Activated CD4-positive, alpha-beta memory T cell treated with anti-CD3 and anti-CD28 coated beads for 36 hours (primary cell): ENCODE measurements around the gene FAM50A. TPM values are rescaled to one million over a fixed set of nuclear protein-coding genes. Genes with fewer than 3 reads are reported as not detected.

ENCODE experiments used
- CTCF ChIA-PET: fragments of 350-600 bp; sonication (Branson Sonifier 250); formaldehyde crosslinking; loops from one replicate; lab custom pipeline; 2021; ENCODE audit warnings: antibody characterized with exemption, inconsistent platforms; lab: Charles Lee
- POLR2A ChIA-PET: fragments of 350-600 bp; sonication (Branson Sonifier 250); formaldehyde crosslinking; loops from one replicate; lab custom pipeline; 2021; ENCODE audit warnings: antibody characterized with exemption; lab: Charles Lee
- DNase-seq: peaks from one replicate; pipeline ENCODE4 v3.0.0-alpha.2; 2020
- H3K27ac Mint-ChIP-seq: one replicate; pipeline ENCODE4 v1.8.0; 2021; ENCODE audit warnings: mixed read lengths
- H3K27me3 Mint-ChIP-seq: one replicate; pipeline ENCODE4 v1.8.0; 2021; ENCODE audit warnings: mixed read lengths
- H3K36me3 Mint-ChIP-seq: one replicate; pipeline ENCODE4 v1.8.0; 2021; ENCODE audit warnings: mixed read lengths
- H3K4me1 Mint-ChIP-seq: one replicate; pipeline ENCODE4 v1.8.0; 2021; ENCODE audit warnings: low read depth, mixed read lengths
- H3K4me3 Mint-ChIP-seq: one replicate; pipeline ENCODE4 v1.8.0; 2021; ENCODE audit warnings: mild to moderate bottlenecking, mixed read lengths
- H3K9me3 Mint-ChIP-seq: one replicate; pipeline ENCODE4 v1.8.0; 2021; ENCODE audit warnings: mixed read lengths
- intact Hi-C: fragments of 100-400 bp; cut with micrococcal nuclease; formaldehyde crosslinking; loops from one replicate; pipeline ENCODE4 v1.15.1; 2023
- total RNA-seq, 2 experiments: library from RNA; stranded (reverse); gene quantifications; one replicate each; pipeline ENCODE4 v1.2.3, GENCODE V29; 2021

The FAM50A gene
- total RNA-seq, 2 experiments from 2014 or later = 61.1 to 61.9 TPM

- POLR2A ChIA-PET = interaction anchor here (0.9 kb wide), 1 partner anchor 85 kb away, joined by 4 read pairs; no protein-coding TSS in a partner anchor
- Mint-ChIP-seq H3K27me3 (no peaks in the 10 kb centered on the region), H3K27ac (no peak overlapping the region), H3K9me3 (no peaks in the 10 kb centered on the region), H3K4me3 (no peak overlapping the region), H3K36me3 (peaks cover 5% of the 10 kb centered on the region), H3K4me1 (peaks cover 25% of the 10 kb centered on the region)
- intact Hi-C loops = no loop called here
- CTCF ChIA-PET = no interaction called here
- DNase-seq = no peak
Observed at GRCh38 chrX:154481911-154482601, 38.1 kb downstream of the FAM50A start.

- peaks cover 22% of the 10 kb centered on the region for H3K4me1 Mint-ChIP-seq
- CTCF ChIA-PET = no interaction called here
- intact Hi-C loops = no loop called here
- H3K36me3 Mint-ChIP-seq = peaks cover 7% of the 10 kb centered on the region
- H3K27me3 Mint-ChIP-seq = no peaks in the 10 kb centered on the region
- H3K27ac Mint-ChIP-seq = no peak overlapping the region
- no peaks in the 10 kb centered on the region for H3K9me3 Mint-ChIP-seq
- no peak overlapping the region for H3K4me3 Mint-ChIP-seq
- POLR2A ChIA-PET = no interaction called here
- no peak for DNase-seq
Observed at GRCh38 chrX:154482786-154483185, 38.8 kb downstream of the FAM50A start.

GRCh38 chrX:154483325-154483724 is 39.4 kb downstream of the FAM50A start:
- Mint-ChIP-seq H3K9me3 (no peaks in the 10 kb centered on the region), H3K27me3 (no peaks in the 10 kb centered on the region), H3K36me3 (peaks cover 11% of the 10 kb centered on the region), H3K4me1 (peaks cover 21% of the 10 kb centered on the region), H3K27ac (no peak overlapping the region), H3K4me3 (no peak overlapping the region)
- ChIA-PET POLR2A (no interaction called here), CTCF (no interaction called here)
- intact Hi-C loops = no loop called here
- no peak for DNase-seq

GRCh38 chrX:154484255-154485149 is 40.6 kb downstream of the FAM50A start:
- peak; percentile 25 for DNase-seq
- CTCF ChIA-PET = no interaction called here
- POLR2A ChIA-PET = interaction anchor here (0.7 to 2.0 kb wide), 2 partner anchors 39 to 267 kb away, joined by 3 to 5 read pairs; no protein-coding TSS in a partner anchor
- H3K4me1 Mint-ChIP-seq = peaks cover 27% of the 10 kb centered on the region
- peaks cover 12% of the 10 kb centered on the region for H3K36me3 Mint-ChIP-seq
- peak overlapping the region; percentile 13 for H3K27ac Mint-ChIP-seq
- H3K4me3 Mint-ChIP-seq = peak overlapping the region; percentile 68
- no peaks in the 10 kb centered on the region for H3K9me3 Mint-ChIP-seq
- H3K27me3 Mint-ChIP-seq = no peaks in the 10 kb centered on the region
- intact Hi-C loops = no loop called here

GRCh38 chrX:154485150-154486051 is 41.5 kb downstream of the FAM50A start:
- POLR2A ChIA-PET = interaction anchor here (0.7 to 2.0 kb wide), 4 partner anchors 10 to 266 kb away, joined by 3 to 5 read pairs (median 4); partner anchors contain the start of gene TAFAZZIN
- peak overlapping the region; percentile 33 for H3K27ac Mint-ChIP-seq

GRCh38 chrX:154486052-154486395 is 42.1 kb downstream of the FAM50A start:
- DNase-seq = peak; percentile 56
- Mint-ChIP-seq H3K4me3 (no peak overlapping the region), H3K4me1 (peaks cover 27% of the 10 kb centered on the region), H3K27me3 (no peaks in the 10 kb centered on the region), H3K27ac (no peak overlapping the region), H3K9me3 (no peaks in the 10 kb centered on the region), H3K36me3 (peaks cover 12% of the 10 kb centered on the region)
- intact Hi-C loops = no loop called here
- ChIA-PET POLR2A (interaction anchor here (1.0 to 2.0 kb wide), 4 partner anchors 8 to 74 kb away, joined by 3 to 5 read pairs (median 4); partner anchors contain the start of gene TAFAZZIN), CTCF (no interaction called here)

More at GRCh38 chrX:154485150-154486051, 41.5 kb downstream of the FAM50A start:
- H3K36me3 Mint-ChIP-seq = peaks cover 12% of the 10 kb centered on the region
- CTCF ChIA-PET = no interaction called here
- H3K9me3 Mint-ChIP-seq = no peaks in the 10 kb centered on the region
- peak overlapping the region; percentile 68 for H3K4me3 Mint-ChIP-seq
- intact Hi-C loops = no loop called here
- H3K4me1 Mint-ChIP-seq = peaks cover 27% of the 10 kb centered on the region
- H3K27me3 Mint-ChIP-seq = no peaks in the 10 kb centered on the region
- DNase-seq = no peak

- peaks cover 12% of the 10 kb centered on the region for H3K36me3 Mint-ChIP-seq
- no peaks in the 10 kb centered on the region for H3K27me3 Mint-ChIP-seq
- CTCF ChIA-PET = no interaction called here
- H3K4me1 Mint-ChIP-seq = peaks cover 29% of the 10 kb centered on the region
- intact Hi-C loops = no loop called here
- no peaks in the 10 kb centered on the region for H3K9me3 Mint-ChIP-seq
- DNase-seq = peak; percentile 62
- POLR2A ChIA-PET = interaction anchor here (1.0 to 2.0 kb wide), 5 partner anchors 8 to 75 kb away, joined by 3 to 5 read pairs (median 4); partner anchors contain the start of gene TAFAZZIN
- H3K4me3 Mint-ChIP-seq = peak within 1 kb of the TSS; percentile 72
- H3K27ac Mint-ChIP-seq = peak within 1 kb of the TSS; percentile 76
Observed at GRCh38 chrX:154486396-154487207, 42.7 kb downstream of the FAM50A start, which contains the start of gene UBL4A. TSS of gene UBL4A (minus strand) at chrX:154486615. CDS start at chrX:154486584, 31 bp downstream.

GRCh38 chrX:154487518-154488290 is 43.8 kb downstream of the FAM50A start:
- Mint-ChIP-seq H3K9me3 (no peaks in the 10 kb centered on the region), H3K27me3 (no peaks in the 10 kb centered on the region), H3K27ac (no peak overlapping the region), H3K4me1 (peaks cover 29% of the 10 kb centered on the region), H3K36me3 (peaks cover 12% of the 10 kb centered on the region), H3K4me3 (peak overlapping the region; percentile 72)
- no peak for DNase-seq
- CTCF ChIA-PET = no interaction called here
- intact Hi-C loops = no loop called here
- POLR2A ChIA-PET = interaction anchor here (1.3 kb wide), 1 partner anchor 75 kb away, joined by 4 read pairs; the partner anchor contains the start of gene TAFAZZIN

GRCh38 chrX:154488336-154489075 is 44.6 kb downstream of the FAM50A start:
- peaks cover 28% of the 10 kb centered on the region for H3K4me1 Mint-ChIP-seq
- peak overlapping the region; percentile 5 for H3K4me3 Mint-ChIP-seq
- CTCF ChIA-PET = no interaction called here
- H3K9me3 Mint-ChIP-seq = no peaks in the 10 kb centered on the region
- intact Hi-C loops = no loop called here
- H3K27ac Mint-ChIP-seq = no peak overlapping the region
- peaks cover 12% of the 10 kb centered on the region for H3K36me3 Mint-ChIP-seq
- DNase-seq = no peak
- H3K27me3 Mint-ChIP-seq = no peaks in the 10 kb centered on the region
- POLR2A ChIA-PET = interaction anchor here (2.0 kb wide), 1 partner anchor 88 kb away, joined by 8 read pairs; no protein-coding TSS in a partner anchor
